ENCODE results near the gene TRPV4. TPM values are rescaled to one million over a fixed set of nuclear protein-coding genes. Genes with fewer than 3 reads are reported as not detected.

Gene TRPV4
- total RNA-seq, 4 donors from 2014 or later: 2.8 to 7.5 (median 4.8) TPM

- no peaks in the 10 kb centered on the region for H3K9me3 ChIP-seq
- no peaks in the 10 kb centered on the region for H3K27me3 ChIP-seq
- no peak for TF ChIP-seq CTCF (IDR thresholded peaks at IDR 0.05)
- TF ChIP-seq POLR2A (IDR thresholded peaks at IDR 0.05): no peak
- intact Hi-C loops (cut with DNase I): no loop called here
- H3K36me3 ChIP-seq: peaks cover 0 to 6% (median 0%) of the 10 kb centered on the region in 3 donors
- H3K4me1 ChIP-seq: peaks cover 26 to 91% (median 43%) of the 10 kb centered on the region in 3 donors
- H3K27ac ChIP-seq: peak overlapping the region; percentile 91 to 98 (median 94)
- no peak for DNase-seq
- peak overlapping the region; percentile 66 to 94 (median 79) for H3K4me3 ChIP-seq
- WGBS, 2 donors: 0 to 4% methylated on average over 6 to 13 of the region's 13 CpGs
These were observed 46.3 kb upstream of the TRPV4 start for GRCh38 chr12:109879351-109880042.

GRCh38 chr12:109878749-109879148 lies 45.6 kb upstream of the TRPV4 start:
- H3K27ac ChIP-seq: peak overlapping the region; percentile 91 to 98 (median 94)
- TF ChIP-seq POLR2A (IDR thresholded peaks at IDR 0.05) (peak in 2 of 4 donors; percentile 52), CTCF (IDR thresholded peaks at IDR 0.05) (no peak)

GRCh38 chr12:109878247-109878625 lies 45.0 kb upstream of the TRPV4 start:
- Histone ChIP-seq H3K27ac (peak overlapping the region; percentile 91 to 98 (median 94)), H3K4me1 (peaks cover 32 to 91% (median 42%) of the 10 kb centered on the region in 3 donors), H3K9me3 (no peaks in the 10 kb centered on the region), H3K27me3 (no peaks in the 10 kb centered on the region), H3K36me3 (peaks cover 0 to 7% (median 0%) of the 10 kb centered on the region in 3 donors), H3K4me3 (peak overlapping the region; percentile 66 to 94 (median 79))
- intact Hi-C loops (cut with DNase I): no loop called here
- TF ChIP-seq CTCF (IDR thresholded peaks at IDR 0.05) (no peak), POLR2A (IDR thresholded peaks at IDR 0.05) (no peak)
- WGBS, 2 donors: 33 to 68% methylated on average over 3 of the region's 3 CpGs
- DNase-seq: no peak

More at GRCh38 chr12:109878749-109879148, 45.6 kb upstream of the TRPV4 start:
- intact Hi-C loops (cut with DNase I): no loop called here
- H3K36me3 ChIP-seq: peaks cover 0 to 6% (median 0%) of the 10 kb centered on the region in 3 donors
- no peaks in the 10 kb centered on the region for H3K9me3 ChIP-seq
- DNase-seq: no peak
- peaks cover 30 to 91% (median 42%) of the 10 kb centered on the region in 3 donors for H3K4me1 ChIP-seq
- WGBS, 2 donors: 34 to 47% methylated on average over 5 to 7 of the region's 7 CpGs
- no peaks in the 10 kb centered on the region for H3K27me3 ChIP-seq
- peak overlapping the region; percentile 66 to 94 (median 79) for H3K4me3 ChIP-seq

GRCh38 chr12:109877504-109878246 lies 44.5 kb upstream of the TRPV4 start:
- Histone ChIP-seq H3K36me3 (peaks cover 0 to 13% (median 0%) of the 10 kb centered on the region in 3 donors), H3K4me3 (peak overlapping the region; percentile 66 to 94 (median 79)), H3K4me1 (peaks cover 31 to 91% (median 48%) of the 10 kb centered on the region in 3 donors), H3K27me3 (no peaks in the 10 kb centered on the region), H3K9me3 (no peaks in the 10 kb centered on the region), H3K27ac (peak overlapping the region; percentile 91 to 98 (median 94))
- 50 to 56% methylated on average over 8 to 9 of the region's 10 CpGs for WGBS, 2 donors
- no peak for TF ChIP-seq CTCF (IDR thresholded peaks at IDR 0.05)
- no peak for TF ChIP-seq POLR2A (IDR thresholded peaks at IDR 0.05)
- DNase-seq: no peak
- intact Hi-C loops (cut with DNase I): no loop called here

- no peak for DNase-seq
- TF ChIP-seq CTCF (IDR thresholded peaks at IDR 0.05) (no peak), POLR2A (IDR thresholded peaks at IDR 0.05) (no peak)
- no peaks in the 10 kb centered on the region for H3K9me3 ChIP-seq
- H3K4me3 ChIP-seq: peak overlapping the region in 1 of 4 donors; percentile 12
- peaks cover 34 to 91% (median 61%) of the 10 kb centered on the region in 3 donors for H3K4me1 ChIP-seq
- peaks cover 0 to 26% (median 0%) of the 10 kb centered on the region in 3 donors for H3K36me3 ChIP-seq
- H3K27me3 ChIP-seq: no peaks in the 10 kb centered on the region
- peak overlapping the region; percentile 91 to 98 (median 94) for H3K27ac ChIP-seq
- intact Hi-C loops (cut with DNase I): no loop called here
These were observed 43.2 kb upstream of the TRPV4 start for GRCh38 chr12:109876406-109876805.

Data from esophagus squamous epithelium (tissue), 5 donors.